Measurements from ENCODE around the gene CYB5RL.

Gene CYB5RL

DNA sequence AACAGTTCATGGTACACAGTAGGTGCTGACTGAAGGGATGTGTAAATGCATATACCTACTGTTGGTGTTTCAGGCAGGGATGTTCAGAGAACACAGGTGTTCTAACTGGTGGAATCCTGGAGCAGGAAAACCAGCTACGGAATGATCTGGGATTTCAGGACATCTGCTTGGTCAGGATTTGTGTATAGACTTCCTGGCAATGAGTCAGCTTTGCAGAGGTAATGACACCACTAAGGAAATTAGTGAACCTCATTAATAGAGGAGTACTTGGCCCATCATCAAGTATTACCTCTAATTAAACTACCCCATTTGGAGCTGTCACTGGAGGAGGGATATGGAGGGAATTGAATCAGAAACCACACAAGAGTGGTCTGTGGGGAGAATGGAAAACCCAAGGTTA lies 7.5 kb upstream of the CYB5RL start:
- TF ChIP-seq, protein P1, sequence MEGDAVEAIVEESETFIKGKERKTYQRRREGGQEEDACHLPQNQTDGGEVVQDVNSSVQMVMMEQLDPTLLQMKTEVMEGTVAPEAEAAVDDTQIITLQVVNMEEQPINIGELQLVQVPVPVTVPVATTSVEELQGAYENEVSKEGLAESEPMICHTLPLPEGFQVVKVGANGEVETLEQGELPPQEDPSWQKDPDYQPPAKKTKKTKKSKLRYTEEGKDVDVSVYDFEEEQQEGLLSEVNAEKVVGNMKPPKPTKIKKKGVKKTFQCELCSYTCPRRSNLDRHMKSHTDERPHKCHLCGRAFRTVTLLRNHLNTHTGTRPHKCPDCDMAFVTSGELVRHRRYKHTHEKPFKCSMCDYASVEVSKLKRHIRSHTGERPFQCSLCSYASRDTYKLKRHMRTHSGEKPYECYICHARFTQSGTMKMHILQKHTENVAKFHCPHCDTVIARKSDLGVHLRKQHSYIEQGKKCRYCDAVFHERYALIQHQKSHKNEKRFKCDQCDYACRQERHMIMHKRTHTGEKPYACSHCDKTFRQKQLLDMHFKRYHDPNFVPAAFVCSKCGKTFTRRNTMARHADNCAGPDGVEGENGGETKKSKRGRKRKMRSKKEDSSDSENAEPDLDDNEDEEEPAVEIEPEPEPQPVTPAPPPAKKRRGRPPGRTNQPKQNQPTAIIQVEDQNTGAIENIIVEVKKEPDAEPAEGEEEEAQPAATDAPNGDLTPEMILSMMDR (IDR thresholded peaks at IDR 0.05; ENCODE audit: control insufficient read depth, extremely low read depth, insufficient read depth), result no peak
- no peak for DNase-seq (ENCODE audit: low read depth)
- H3K4me3 ChIP-seq (ENCODE audit: low read depth, low read length), result no peak overlapping the region

DNA sequence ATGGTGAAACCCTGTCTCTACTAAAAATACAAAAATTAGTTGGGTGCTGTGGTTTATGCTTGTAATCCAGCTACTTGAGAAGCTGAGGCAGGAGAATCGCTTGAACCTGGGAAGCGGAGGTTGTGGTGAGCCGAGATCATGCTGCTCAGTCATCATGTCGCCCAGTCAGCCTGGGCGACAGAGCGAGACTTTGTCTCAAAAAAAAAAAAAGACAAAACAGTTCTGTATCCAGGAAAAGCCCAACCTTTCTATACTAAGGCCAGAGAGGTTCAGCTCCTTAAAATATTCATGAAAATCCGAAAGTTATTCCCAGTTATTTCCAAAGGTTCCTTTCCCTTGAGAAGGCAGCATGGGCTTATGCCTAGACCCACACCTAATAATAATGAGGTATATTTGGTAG lies 4.4 kb upstream of the CYB5RL start:
- no peak for DNase-seq (ENCODE audit: low read depth)
- TF ChIP-seq, protein P1 (IDR thresholded peaks at IDR 0.05; ENCODE audit: control insufficient read depth, extremely low read depth, insufficient read depth), result no peak
- H3K4me3 ChIP-seq (ENCODE audit: low read depth, low read length), result no peak overlapping the region

DNA sequence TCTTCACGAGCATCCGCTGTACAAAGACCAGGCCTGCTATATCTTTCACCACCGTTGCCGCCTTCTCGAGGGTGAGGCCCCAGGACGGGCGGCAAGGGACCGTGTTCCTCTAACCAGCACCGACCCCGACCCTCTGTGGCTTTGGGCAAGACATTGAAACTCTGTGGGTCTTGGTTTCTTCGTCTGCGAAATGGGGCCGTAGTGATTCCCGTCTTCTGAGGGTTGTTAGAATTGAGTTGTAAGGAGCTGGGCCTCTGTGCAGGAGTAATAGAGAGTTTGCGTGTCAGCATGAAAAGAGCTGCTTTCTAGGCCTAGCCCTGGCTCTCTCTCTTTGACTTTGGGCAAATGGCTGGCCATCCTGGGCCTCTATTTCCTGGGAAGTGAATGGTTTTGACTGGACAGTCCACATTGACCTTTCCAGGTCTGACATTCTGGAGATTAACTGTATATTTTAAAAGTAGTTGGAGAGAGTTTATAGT lies 728 bp upstream of the CYB5RL start:
- peak overlapping the region; percentile 66 for H3K4me3 ChIP-seq (ENCODE audit: low read depth, low read length)
- TF ChIP-seq, protein P1 (IDR thresholded peaks at IDR 0.05; ENCODE audit: control insufficient read depth, extremely low read depth, insufficient read depth), result no peak
- no peak for DNase-seq (ENCODE audit: low read depth)

DNA sequence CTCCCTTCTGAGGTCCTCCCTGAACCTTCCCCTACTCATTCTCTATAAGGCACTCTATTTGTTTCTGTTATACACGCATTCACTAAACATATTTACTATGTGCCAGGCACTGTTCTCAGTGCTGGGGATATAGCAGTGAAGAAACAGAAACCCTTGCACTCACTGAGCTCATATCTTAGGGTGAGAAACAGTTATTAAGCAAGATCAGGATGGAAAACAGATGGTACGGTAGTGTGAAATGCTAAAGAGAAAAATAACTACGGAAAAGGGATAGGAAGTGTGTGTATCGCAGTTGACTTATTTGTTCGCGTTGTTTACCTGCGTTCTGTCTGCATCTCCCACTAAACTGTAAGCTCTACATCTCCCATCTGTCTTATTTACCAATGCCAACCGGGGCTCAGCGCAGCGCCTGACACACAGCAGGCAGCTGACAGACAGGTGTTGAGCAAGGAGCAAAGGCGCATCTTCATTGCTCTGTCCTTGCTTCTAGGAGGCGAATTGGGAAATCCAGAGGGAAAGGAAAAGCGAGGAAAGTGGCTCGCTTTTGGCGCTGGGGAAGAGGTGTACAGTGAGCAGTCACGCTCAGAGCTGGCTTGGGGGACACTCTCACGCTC lies 572 bp downstream of the CYB5RL start:
- DNase-seq (ENCODE audit: low read depth), result no peak
- H3K4me3 ChIP-seq (ENCODE audit: low read depth, low read length), result peak overlapping the region; percentile 66
- TF ChIP-seq, protein P1 (IDR thresholded peaks at IDR 0.05; ENCODE audit: control insufficient read depth, extremely low read depth, insufficient read depth), result no peak

DNA sequence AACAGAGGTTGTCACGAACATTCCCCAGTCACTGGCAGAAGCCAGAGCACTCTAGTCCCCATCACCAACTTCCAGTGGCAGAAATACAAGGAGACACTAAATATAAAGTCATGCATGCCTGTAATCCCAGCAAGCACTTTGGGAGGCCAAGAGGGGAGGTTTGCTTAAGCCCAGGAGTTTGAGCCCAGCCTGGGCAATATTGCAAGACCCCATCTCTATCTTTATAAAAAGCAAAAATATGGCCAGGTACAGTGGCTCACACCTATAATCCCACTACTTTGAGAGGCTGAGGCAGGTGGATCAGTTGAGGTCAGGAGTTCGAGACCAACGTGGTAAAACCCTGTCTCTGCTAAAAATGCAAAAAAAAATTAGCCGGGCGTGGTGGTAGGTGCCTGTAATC lies 6.4 kb downstream of the CYB5RL start:
- DNase-seq (ENCODE audit: low read depth), result no peak
- H3K4me3 ChIP-seq (ENCODE audit: low read depth, low read length), result no peak overlapping the region
- TF ChIP-seq, protein P1 (IDR thresholded peaks at IDR 0.05; ENCODE audit: control insufficient read depth, extremely low read depth, insufficient read depth), result no peak

DNA sequence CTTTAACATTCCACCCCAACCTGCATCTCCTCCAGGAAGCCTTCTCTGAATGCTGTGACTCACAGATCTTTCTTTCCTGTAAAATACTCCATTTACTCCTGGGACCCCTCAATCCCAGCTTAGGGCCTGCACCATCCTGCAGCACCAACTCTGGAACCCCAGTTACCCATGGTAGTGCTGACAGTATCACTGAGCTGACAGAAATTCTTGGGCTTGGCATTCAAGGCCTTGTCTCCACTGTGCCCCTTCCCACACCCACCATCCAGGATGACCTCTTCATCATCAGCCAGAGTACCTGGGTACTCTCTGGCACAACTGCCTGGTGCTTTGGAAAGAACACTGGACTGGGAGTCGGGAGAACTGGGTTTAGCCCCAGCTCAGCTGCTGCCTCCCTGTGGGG lies 8.3 kb downstream of the CYB5RL start:
- DNase-seq (ENCODE audit: low read depth), result no peak
- TF ChIP-seq, protein P1 (IDR thresholded peaks at IDR 0.05; ENCODE audit: control insufficient read depth, extremely low read depth, insufficient read depth), result no peak
- H3K4me3 ChIP-seq (ENCODE audit: low read depth, low read length), result no peak overlapping the region

DNA sequence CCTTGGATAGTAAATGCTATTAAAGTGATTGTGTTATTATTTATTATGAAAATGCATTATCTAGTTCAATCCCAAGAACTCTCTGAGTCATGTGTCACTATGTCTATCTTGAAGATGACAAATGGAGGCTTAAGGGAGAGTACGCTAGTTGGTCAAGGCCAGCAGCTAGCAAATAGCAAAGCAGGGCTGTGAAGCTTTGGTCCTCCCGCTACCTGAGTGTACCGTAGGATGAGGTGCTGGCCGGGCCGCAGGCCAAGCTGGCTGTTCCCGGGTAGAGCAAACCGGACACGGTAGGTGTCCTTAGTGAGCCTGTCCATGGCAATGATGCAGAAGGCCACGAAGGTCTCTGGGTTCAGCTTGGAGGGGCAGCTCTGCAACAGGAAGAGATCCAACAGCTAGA lies 9.3 kb downstream of the CYB5RL start:
- TF ChIP-seq, protein P1 (IDR thresholded peaks at IDR 0.05; ENCODE audit: control insufficient read depth, extremely low read depth, insufficient read depth), result no peak
- DNase-seq (ENCODE audit: low read depth), result no peak
- H3K4me3 ChIP-seq (ENCODE audit: low read depth, low read length), result no peak overlapping the region
